ENCODE results near the gene NLK. TPM values are rescaled to one million over a fixed set of nuclear protein-coding genes. Genes with fewer than 3 reads are reported as not detected.

The NLK gene
- total and polyA plus RNA-seq, 2 of the 13 experiments (the other 11 are each of a cell fraction or from before 2014, with no cell fraction given): 13.4 to 14.6 TPM

DNA sequence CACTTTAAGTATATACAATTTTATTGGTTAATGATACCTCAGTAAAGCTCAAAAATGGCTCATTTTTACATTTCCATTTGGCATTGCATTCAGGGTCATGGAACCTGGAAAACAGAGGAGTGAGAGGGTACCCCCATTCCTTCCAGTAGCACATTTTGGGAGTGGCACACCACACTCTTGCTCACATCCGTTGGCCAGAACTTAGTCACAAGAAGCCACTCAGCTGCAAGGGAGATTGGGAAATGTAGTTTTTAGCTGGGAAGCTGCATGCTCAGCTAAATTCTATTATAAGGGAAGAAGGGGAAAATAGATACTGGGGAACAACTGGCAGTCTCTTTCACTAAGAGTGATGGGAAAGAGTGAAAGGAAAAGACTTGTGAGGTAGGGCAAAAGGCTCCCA lies 174.1 kb downstream of the NLK start:
- Histone ChIP-seq H3K9ac (ENCODE audit: insufficient read depth, low read depth, low read length) (no peak overlapping the region), H2AFZ (ENCODE audit: low read length) (no peak overlapping the region), H3K27me3 (ENCODE audit: control insufficient read depth in 1 of 2, insufficient read depth in 2 of 2, low read length in 2 of 2) (0 out of 5 replicates have a peak, but pooled peaks cover 0 to 1% of the 10 kb centered on the region in 2 experiments), H3K79me2 (ENCODE audit: insufficient read depth, low read length) (no peaks in the 10 kb centered on the region), H3K27ac (ENCODE audit: extremely low read length, insufficient read depth, low read length) (no peak overlapping the region), H3K4me3 (replicated peaks in 1 of 3; ENCODE audit: insufficient read depth in 1 of 3, low read depth in 2 of 3, low read length in 3 of 3) (no peak overlapping the region), H3K9me3 (ENCODE audit: low read length) (no peaks in the 10 kb centered on the region), H3K4me1 (ENCODE audit: insufficient read depth, low read length) (no peaks in the 10 kb centered on the region), H3K36me3 (replicated peaks in 1 of 2; ENCODE audit: control insufficient read depth in 1 of 2, insufficient read depth in 2 of 2, low read length in 2 of 2) (no peaks in the 10 kb centered on the region), H3K4me2 (ENCODE audit: low read depth, low read length) (no peak overlapping the region), H4K20me1 (ENCODE audit: insufficient read depth, low read length) (no peaks in the 10 kb centered on the region)
- no peak for DNase-seq (ENCODE audit: low spot score)
- BruUV-seq (replicated peaks): no TSS peak
- ChIA-PET POLR2A (no interaction called here), CTCF (ENCODE audit: low intra/inter-chr PET ratio, low total read pairs) (no interaction called here)
- TF ChIP-seq DMAP1 (CRISPR knock-in tag; IDR thresholded peaks at IDR 0.05): no peak
- no peak for TF ChIP-seq TBP (CRISPR knock-in tag; IDR thresholded peaks at IDR 0.05)
- TF ChIP-seq NR1H2 (CRISPR knock-in tag; IDR thresholded peaks at IDR 0.05; ENCODE audit: borderline replicate concordance, low read depth): no peak
- no peak for TF ChIP-seq ZNF234 (CRISPR knock-in tag; conservative IDR thresholded peaks at IDR 0.05)
- TF ChIP-seq ZNF143 (CRISPR knock-in tag; IDR thresholded peaks at IDR 0.05): peak; percentile 70
- no peak for TF ChIP-seq FOXA3 (CRISPR knock-in tag; IDR thresholded peaks at IDR 0.05)
- TF ChIP-seq, protein P1, sequence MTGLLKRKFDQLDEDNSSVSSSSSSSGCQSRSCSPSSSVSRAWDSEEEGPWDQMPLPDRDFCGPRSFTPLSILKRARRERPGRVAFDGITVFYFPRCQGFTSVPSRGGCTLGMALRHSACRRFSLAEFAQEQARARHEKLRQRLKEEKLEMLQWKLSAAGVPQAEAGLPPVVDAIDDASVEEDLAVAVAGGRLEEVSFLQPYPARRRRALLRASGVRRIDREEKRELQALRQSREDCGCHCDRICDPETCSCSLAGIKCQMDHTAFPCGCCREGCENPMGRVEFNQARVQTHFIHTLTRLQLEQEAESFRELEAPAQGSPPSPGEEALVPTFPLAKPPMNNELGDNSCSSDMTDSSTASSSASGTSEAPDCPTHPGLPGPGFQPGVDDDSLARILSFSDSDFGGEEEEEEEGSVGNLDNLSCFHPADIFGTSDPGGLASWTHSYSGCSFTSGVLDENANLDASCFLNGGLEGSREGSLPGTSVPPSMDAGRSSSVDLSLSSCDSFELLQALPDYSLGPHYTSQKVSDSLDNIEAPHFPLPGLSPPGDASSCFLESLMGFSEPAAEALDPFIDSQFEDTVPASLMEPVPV (CRISPR knock-in tag; IDR thresholded peaks at IDR 0.05): no peak
- no peak for TF ChIP-seq ZNF530 (CRISPR knock-in tag; IDR thresholded peaks at IDR 0.05; ENCODE audit: low read depth)
- TF ChIP-seq ATF7 (IDR thresholded peaks at IDR 0.05): no peak
- no peak for TF ChIP-seq ATF7 (CRISPR knock-in tag; IDR thresholded peaks at IDR 0.05)
- TF ChIP-seq THAP11 (CRISPR knock-in tag; IDR thresholded peaks at IDR 0.05): peak; percentile 84
- TF ChIP-seq PAXIP1 (CRISPR knock-in tag; conservative IDR thresholded peaks at IDR 0.05): no peak
- TF ChIP-seq ZNF431 (CRISPR knock-in tag; IDR thresholded peaks at IDR 0.05; ENCODE audit: borderline replicate concordance, low read depth): no peak
- 0% methylated on average over 1 of the region's 1 CpG for WGBS (ENCODE audit: low lambda C conversion rate)
- intact Hi-C loops (cut with micrococcal nuclease; ENCODE audit: unreplicated experiment): no loop called here
- no peak for FAIRE-seq
- in situ Hi-C loops (cut with HindIII; ENCODE audit: extremely low pct_ligation_motif_present, low pct_unique_long_range_greater_than_20kb): no loop called here
- no peak for ATAC-seq
